GM12878 (cell line): Measurements from ENCODE around the gene NR6A1. TPM values are rescaled to one million over a fixed set of nuclear protein-coding genes. Genes with fewer than 3 reads are reported as not detected.

ENCODE experiments used
- ATAC-seq: fragments of 200-7000 bp; cut with Tn5 transposase; 3 replicates; pipeline ENCODE4 v1.9.1; 2020; ENCODE audit warnings: mild to moderate bottlenecking, moderate library complexity
- BruUV-seq: library from RNA; stranded (reverse); fragments of 400-500 nt; replicated peaks from 2 replicates; lab custom pipeline; 2021; lab: Mats Ljungman, UMichigan
- CTCF ChIA-PET: fragments of 300-600 bp; sonication (Branson Sonifier 250); formaldehyde crosslinking; extraction: SDS; loops from one replicate; lab custom pipeline; 2021; ENCODE audit warnings: inconsistent platforms; lab: Yijun Ruan, JAX
- POLR2A ChIA-PET: fragments of 350-600 bp; formaldehyde crosslinking; extraction: SDS; loops from one replicate; lab custom pipeline; 2021; ENCODE audit warnings: inconsistent platforms; lab: Charles Lee
- RAD21 ChIA-PET: fragments of 300-600 bp; sonication (Branson Sonifier 250); formaldehyde crosslinking; loops from one replicate; lab custom pipeline; 2023; ENCODE audit warnings: antibody characterized with exemption; ENCODE audit not compliant: unreplicated experiment; lab: Charles Lee
- SMC1A ChIA-PET: fragments of 300-600 bp; sonication (Branson Sonifier 250); formaldehyde crosslinking; loops from one replicate; lab custom pipeline; 2023; ENCODE audit not compliant: unreplicated experiment, uncharacterized antibody; lab: Charles Lee
- DNase-seq: peaks from one replicate; pipeline ENCODE4 v3.0.0-alpha.2; 2011; ENCODE audit warnings: low read depth, low spot score
- FAIRE-seq: peaks from 3 replicates; lab custom pipeline; 2011; peaks lifted over from hg19 to GRCh38; lab: Jason Lieb, UNC
- H2AFZ ChIP-seq: 2 replicates; pipeline ENCODE4 v1.6.0; 2011; ENCODE audit warnings: low read depth, low read length, control low read depth; ENCODE audit not compliant: control insufficient read depth
- H3K27ac ChIP-seq: 2 replicates; pipeline ENCODE4 v1.5.1; 2011; ENCODE audit warnings: control low read depth; ENCODE audit not compliant: control insufficient read depth, insufficient read depth
- H3K27me3 ChIP-seq, 2 experiments: replicated peaks in 1 of 2; 2 replicates each; pipeline versions ENCODE4 v1.6.0 to v1.6.1; 2011; ENCODE audit warnings: low read length in 1 of 2; ENCODE audit not compliant: control insufficient read depth in 2 of 2, insufficient read depth in 2 of 2
- H3K36me3 ChIP-seq, 2 experiments: 2 replicates each; pipeline ENCODE4 v1.5.1; 2011; ENCODE audit warnings: low read length in 1 of 2; ENCODE audit not compliant: control insufficient read depth in 2 of 2, insufficient read depth in 2 of 2
- H3K4me1 ChIP-seq: 2 replicates; pipeline ENCODE4 v1.6.1; 2011; ENCODE audit warnings: mild to moderate bottlenecking, low read length, moderate library complexity, mixed read lengths; ENCODE audit not compliant: control insufficient read depth, insufficient read depth
- H3K4me2 ChIP-seq: 2 replicates; pipeline ENCODE4 v1.6.0; 2011; ENCODE audit warnings: control low read depth; ENCODE audit not compliant: control insufficient read depth, insufficient read depth
- H3K4me3 ChIP-seq: fragments of 200-600 bp; sonication (generic); 2 replicates; pipeline ENCODE4 v1.5.1; 2016
- H3K79me2 ChIP-seq: 2 replicates; pipeline ENCODE4 v1.6.0; 2011; ENCODE audit warnings: low read length; ENCODE audit not compliant: control insufficient read depth, insufficient read depth
- H3K9ac ChIP-seq: 2 replicates; pipeline ENCODE4 v1.8.0; 2011; ENCODE audit warnings: low read length, control low read depth, mixed read lengths; ENCODE audit not compliant: control insufficient read depth, insufficient read depth
- H3K9me3 ChIP-seq: replicated peaks from 3 replicates; pipeline ENCODE4 v1.5.1; 2011; ENCODE audit warnings: mild to moderate bottlenecking, low read length; ENCODE audit not compliant: control insufficient read depth, insufficient read depth
- H4K20me1 ChIP-seq: 2 replicates; pipeline ENCODE4 v1.6.0; 2011; ENCODE audit not compliant: control insufficient read depth, insufficient read depth
- KDM1A ChIP-seq: fragments of 200-600 bp; sonication (generic); IDR thresholded peaks from 2 replicates; pipeline ENCODE4 v1.6.1; 2016; ENCODE audit warnings: borderline replicate concordance
- MTA3 ChIP-seq: IDR thresholded peaks from 2 replicates; pipeline ENCODE4 v1.6.1; 2012; ENCODE audit warnings: low read length, inconsistent platforms, borderline replicate concordance
- NR2C2 ChIP-seq: IDR thresholded peaks from 2 replicates; pipeline ENCODE4 v1.6.1; 2011; ENCODE audit warnings: borderline replicate concordance, low read depth; ENCODE audit not compliant: control insufficient read depth, insufficient read length
- RAD21 ChIP-seq: IDR thresholded peaks from 2 replicates; pipeline ENCODE4 v1.6.1; 2011; ENCODE audit warnings: mild to moderate bottlenecking, low read depth, low read length, moderate library complexity; ENCODE audit not compliant: insufficient read depth
- RELA ChIP-seq: fragments of 450-650 bp; IDR thresholded peaks from 2 replicates; pipeline ENCODE4 v1.8.0; 2014; ENCODE audit warnings: borderline replicate concordance; ENCODE audit not compliant: partially characterized antibody
- SMARCA5 ChIP-seq: fragments of 450-650 bp; IDR thresholded peaks from 2 replicates; pipeline ENCODE4 v1.6.1; 2017; ENCODE audit warnings: mild to moderate bottlenecking
- TCF7 ChIP-seq: IDR thresholded peaks from 2 replicates; pipeline ENCODE4 v1.6.1; 2014; ENCODE audit warnings: antibody characterized with exemption, borderline replicate concordance
- WGBS: methylation state at CpG from one replicate; pipeline ENCODE4 v1.1.6; 2016; ENCODE audit warnings: low lambda C conversion rate; ENCODE audit not compliant: insufficient replicate concordance, insufficient coverage; ENCODE audit errors: missing lambda C conversion rate; 5-methylcytosine and 5-hydroxymethylcytosine counted together
- in situ Hi-C: fragments of 300-500 bp; cut with MboI; formaldehyde crosslinking; loops from 9 replicates; pipeline ENCODE4 v1.14.3; 2018; ENCODE audit warnings: mixed read lengths
- intact Hi-C: fragments of 100-400 bp; cut with micrococcal nuclease; formaldehyde crosslinking; loops from one replicate; pipeline ENCODE4 v1.14.2; 2022; ENCODE audit not compliant: unreplicated experiment
- polyA plus RNA-seq, 11 experiments: library from polyadenylated mRNA; depleted of rRNA in 4 of 11; unstranded in 6 of 11; stranded (reverse) in 5 of 11; fragments of >200 nt; fragmentation: Nextera tagmentation in 4 of 11; fragmentation: Illumina TruSeq in 1 of 11; extraction: Ambion mirVana in 4 of 11; extraction: Trizol in 1 of 11; gene quantifications; 1 replicate in 1 of 11; 2 replicates in 10 of 11; pipeline versions ENCODE4 v1.2.1 to v1.2.3, GENCODE V29; 2011 to 2016; ENCODE audit warnings: inconsistent platforms in 2 of 11, missing spikeins in 2 of 11, low read depth in 1 of 11
- total RNA-seq, 4 experiments: library from RNA; depleted of rRNA in 3 of 4; stranded (reverse); fragments of >200 nt in 3 of 4; fragmentation: Illumina TruSeq in 1 of 4; extraction: Trizol in 1 of 4; gene quantifications; 2 replicates each; pipeline versions ENCODE4 v1.2.1 to v1.2.3, GENCODE V29; 2013 to 2021
- TF ChIP-seq, protein P1 (sequence below): fragments of 150-350 bp; IDR thresholded peaks from 2 replicates; pipeline ENCODE4 v1.6.1; 2016; ENCODE audit warnings: low read depth, low read length
- TF ChIP-seq, protein P2 (sequence below): fragments of 450-650 bp; IDR thresholded peaks from 2 replicates; pipeline ENCODE4 v1.6.1; 2017; ENCODE audit warnings: mild to moderate bottlenecking, moderate library complexity
- TF ChIP-seq, protein P3 (sequence below): IDR thresholded peaks from 2 replicates; pipeline ENCODE4 v1.6.1; 2012; ENCODE audit warnings: low read length, inconsistent platforms
- TF ChIP-seq, protein P4 (sequence below): fragments of 450-650 bp; IDR thresholded peaks from 2 replicates; pipeline ENCODE4 v1.6.1; 2017; ENCODE audit warnings: mild to moderate bottlenecking

Gene NR6A1
- total and polyA plus RNA-seq, 10 of the 15 experiments (the other 5 are each of a cell fraction or from before 2014, with no cell fraction given): 1.2 to 9.2 (median 4.6) TPM

DNA sequence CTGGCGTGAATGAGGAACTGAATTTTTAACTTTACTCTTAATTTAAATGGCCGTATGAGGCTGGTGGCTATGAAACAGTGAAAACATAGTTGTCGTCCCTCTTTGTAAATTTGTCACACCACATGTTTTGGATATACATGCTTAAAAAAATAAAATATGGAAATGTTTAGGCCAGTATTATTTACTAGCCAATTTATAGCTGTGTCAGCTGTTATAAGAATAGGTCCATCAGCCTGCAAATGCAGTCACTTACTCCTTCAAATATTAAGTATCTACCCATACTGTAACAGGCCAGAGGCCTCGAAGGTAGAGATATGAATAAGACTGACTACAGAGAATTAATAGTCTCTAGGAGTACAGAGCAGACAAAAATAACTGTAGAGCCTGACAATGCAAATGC, 30.0 kb downstream of the NR6A1 start:
- Histone ChIP-seq H3K27ac (no peak overlapping the region), H3K27me3 (no peaks in the 10 kb centered on the region), H3K9me3 (no peaks in the 10 kb centered on the region; the same call in 2 of the 3 replicates), H3K4me1 (no peaks in the 10 kb centered on the region), H3K4me2 (no peak overlapping the region), H3K9ac (no peak overlapping the region), H3K4me3 (no peak overlapping the region), H3K36me3 (no peaks in the 10 kb centered on the region), H3K79me2 (no peaks in the 10 kb centered on the region), H2AFZ (no peak overlapping the region), H4K20me1 (no peaks in the 10 kb centered on the region)
- no peak for DNase-seq
- POLR2A ChIA-PET: interaction anchor here (1.2 kb wide), 1 partner anchor 15 kb away, joined by 4 read pairs; no protein-coding TSS in a partner anchor
- in situ Hi-C loops: no loop called here
- WGBS: 97% methylated on average over 4 of the region's 4 CpGs
- CTCF ChIA-PET: interaction anchor here (1.2 kb wide), 1 partner anchor 24 kb away, joined by 3 read pairs; no protein-coding TSS in a partner anchor
- intact Hi-C loops: no loop called here
- no peak for ATAC-seq
- no TSS peak for BruUV-seq
- SMC1A ChIA-PET: interaction anchor here (1.0 to 1.6 kb wide), 3 partner anchors 11 to 79 kb away, joined by 3 to 4 read pairs (median 3); no protein-coding TSS in a partner anchor
- FAIRE-seq: no peak
- RAD21 ChIA-PET: no interaction called here
- TF ChIP-seq NR2C2: no peak
- TF ChIP-seq, protein P1, sequence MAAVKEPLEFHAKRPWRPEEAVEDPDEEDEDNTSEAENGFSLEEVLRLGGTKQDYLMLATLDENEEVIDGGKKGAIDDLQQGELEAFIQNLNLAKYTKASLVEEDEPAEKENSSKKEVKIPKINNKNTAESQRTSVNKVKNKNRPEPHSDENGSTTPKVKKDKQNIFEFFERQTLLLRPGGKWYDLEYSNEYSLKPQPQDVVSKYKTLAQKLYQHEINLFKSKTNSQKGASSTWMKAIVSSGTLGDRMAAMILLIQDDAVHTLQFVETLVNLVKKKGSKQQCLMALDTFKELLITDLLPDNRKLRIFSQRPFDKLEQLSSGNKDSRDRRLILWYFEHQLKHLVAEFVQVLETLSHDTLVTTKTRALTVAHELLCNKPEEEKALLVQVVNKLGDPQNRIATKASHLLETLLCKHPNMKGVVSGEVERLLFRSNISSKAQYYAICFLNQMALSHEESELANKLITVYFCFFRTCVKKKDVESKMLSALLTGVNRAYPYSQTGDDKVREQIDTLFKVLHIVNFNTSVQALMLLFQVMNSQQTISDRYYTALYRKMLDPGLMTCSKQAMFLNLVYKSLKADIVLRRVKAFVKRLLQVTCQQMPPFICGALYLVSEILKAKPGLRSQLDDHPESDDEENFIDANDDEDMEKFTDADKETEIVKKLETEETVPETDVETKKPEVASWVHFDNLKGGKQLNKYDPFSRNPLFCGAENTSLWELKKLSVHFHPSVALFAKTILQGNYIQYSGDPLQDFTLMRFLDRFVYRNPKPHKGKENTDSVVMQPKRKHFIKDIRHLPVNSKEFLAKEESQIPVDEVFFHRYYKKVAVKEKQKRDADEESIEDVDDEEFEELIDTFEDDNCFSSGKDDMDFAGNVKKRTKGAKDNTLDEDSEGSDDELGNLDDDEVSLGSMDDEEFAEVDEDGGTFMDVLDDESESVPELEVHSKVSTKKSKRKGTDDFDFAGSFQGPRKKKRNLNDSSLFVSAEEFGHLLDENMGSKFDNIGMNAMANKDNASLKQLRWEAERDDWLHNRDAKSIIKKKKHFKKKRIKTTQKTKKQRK: no peak
- TF ChIP-seq, protein P2, sequence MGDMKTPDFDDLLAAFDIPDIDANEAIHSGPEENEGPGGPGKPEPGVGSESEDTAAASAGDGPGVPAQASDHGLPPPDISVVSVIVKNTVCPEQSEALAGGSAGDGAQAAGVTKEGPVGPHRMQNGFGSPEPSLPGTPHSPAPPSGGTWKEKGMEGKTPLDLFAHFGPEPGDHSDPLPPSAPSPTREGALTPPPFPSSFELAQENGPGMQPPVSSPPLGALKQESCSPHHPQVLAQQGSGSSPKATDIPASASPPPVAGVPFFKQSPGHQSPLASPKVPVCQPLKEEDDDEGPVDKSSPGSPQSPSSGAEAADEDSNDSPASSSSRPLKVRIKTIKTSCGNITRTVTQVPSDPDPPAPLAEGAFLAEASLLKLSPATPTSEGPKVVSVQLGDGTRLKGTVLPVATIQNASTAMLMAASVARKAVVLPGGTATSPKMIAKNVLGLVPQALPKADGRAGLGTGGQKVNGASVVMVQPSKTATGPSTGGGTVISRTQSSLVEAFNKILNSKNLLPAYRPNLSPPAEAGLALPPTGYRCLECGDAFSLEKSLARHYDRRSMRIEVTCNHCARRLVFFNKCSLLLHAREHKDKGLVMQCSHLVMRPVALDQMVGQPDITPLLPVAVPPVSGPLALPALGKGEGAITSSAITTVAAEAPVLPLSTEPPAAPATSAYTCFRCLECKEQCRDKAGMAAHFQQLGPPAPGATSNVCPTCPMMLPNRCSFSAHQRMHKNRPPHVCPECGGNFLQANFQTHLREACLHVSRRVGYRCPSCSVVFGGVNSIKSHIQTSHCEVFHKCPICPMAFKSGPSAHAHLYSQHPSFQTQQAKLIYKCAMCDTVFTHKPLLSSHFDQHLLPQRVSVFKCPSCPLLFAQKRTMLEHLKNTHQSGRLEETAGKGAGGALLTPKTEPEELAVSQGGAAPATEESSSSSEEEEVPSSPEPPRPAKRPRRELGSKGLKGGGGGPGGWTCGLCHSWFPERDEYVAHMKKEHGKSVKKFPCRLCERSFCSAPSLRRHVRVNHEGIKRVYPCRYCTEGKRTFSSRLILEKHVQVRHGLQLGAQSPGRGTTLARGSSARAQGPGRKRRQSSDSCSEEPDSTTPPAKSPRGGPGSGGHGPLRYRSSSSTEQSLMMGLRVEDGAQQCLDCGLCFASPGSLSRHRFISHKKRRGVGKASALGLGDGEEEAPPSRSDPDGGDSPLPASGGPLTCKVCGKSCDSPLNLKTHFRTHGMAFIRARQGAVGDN: no peak
- no peak for TF ChIP-seq RELA
- no peak for TF ChIP-seq SMARCA5
- TF ChIP-seq, protein P3, sequence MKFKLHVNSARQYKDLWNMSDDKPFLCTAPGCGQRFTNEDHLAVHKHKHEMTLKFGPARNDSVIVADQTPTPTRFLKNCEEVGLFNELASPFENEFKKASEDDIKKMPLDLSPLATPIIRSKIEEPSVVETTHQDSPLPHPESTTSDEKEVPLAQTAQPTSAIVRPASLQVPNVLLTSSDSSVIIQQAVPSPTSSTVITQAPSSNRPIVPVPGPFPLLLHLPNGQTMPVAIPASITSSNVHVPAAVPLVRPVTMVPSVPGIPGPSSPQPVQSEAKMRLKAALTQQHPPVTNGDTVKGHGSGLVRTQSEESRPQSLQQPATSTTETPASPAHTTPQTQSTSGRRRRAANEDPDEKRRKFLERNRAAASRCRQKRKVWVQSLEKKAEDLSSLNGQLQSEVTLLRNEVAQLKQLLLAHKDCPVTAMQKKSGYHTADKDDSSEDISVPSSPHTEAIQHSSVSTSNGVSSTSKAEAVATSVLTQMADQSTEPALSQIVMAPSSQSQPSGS: no peak
- TF ChIP-seq KDM1A: no peak
- no peak for TF ChIP-seq TCF7
- TF ChIP-seq, protein P4, sequence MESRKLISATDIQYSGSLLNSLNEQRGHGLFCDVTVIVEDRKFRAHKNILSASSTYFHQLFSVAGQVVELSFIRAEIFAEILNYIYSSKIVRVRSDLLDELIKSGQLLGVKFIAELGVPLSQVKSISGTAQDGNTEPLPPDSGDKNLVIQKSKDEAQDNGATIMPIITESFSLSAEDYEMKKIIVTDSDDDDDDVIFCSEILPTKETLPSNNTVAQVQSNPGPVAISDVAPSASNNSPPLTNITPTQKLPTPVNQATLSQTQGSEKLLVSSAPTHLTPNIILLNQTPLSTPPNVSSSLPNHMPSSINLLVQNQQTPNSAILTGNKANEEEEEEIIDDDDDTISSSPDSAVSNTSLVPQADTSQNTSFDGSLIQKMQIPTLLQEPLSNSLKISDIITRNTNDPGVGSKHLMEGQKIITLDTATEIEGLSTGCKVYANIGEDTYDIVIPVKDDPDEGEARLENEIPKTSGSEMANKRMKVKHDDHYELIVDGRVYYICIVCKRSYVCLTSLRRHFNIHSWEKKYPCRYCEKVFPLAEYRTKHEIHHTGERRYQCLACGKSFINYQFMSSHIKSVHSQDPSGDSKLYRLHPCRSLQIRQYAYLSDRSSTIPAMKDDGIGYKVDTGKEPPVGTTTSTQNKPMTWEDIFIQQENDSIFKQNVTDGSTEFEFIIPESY: no peak
- TF ChIP-seq MTA3: no peak
- TF ChIP-seq RAD21: no peak
